Measurements from ENCODE around the gene FAM174C. TPM values are rescaled to one million over a fixed set of nuclear protein-coding genes. Genes with fewer than 3 reads are reported as not detected.

FAM174C gene
- total RNA-seq, 1 donor from 2014 or later, result 115 TPM

DNA sequence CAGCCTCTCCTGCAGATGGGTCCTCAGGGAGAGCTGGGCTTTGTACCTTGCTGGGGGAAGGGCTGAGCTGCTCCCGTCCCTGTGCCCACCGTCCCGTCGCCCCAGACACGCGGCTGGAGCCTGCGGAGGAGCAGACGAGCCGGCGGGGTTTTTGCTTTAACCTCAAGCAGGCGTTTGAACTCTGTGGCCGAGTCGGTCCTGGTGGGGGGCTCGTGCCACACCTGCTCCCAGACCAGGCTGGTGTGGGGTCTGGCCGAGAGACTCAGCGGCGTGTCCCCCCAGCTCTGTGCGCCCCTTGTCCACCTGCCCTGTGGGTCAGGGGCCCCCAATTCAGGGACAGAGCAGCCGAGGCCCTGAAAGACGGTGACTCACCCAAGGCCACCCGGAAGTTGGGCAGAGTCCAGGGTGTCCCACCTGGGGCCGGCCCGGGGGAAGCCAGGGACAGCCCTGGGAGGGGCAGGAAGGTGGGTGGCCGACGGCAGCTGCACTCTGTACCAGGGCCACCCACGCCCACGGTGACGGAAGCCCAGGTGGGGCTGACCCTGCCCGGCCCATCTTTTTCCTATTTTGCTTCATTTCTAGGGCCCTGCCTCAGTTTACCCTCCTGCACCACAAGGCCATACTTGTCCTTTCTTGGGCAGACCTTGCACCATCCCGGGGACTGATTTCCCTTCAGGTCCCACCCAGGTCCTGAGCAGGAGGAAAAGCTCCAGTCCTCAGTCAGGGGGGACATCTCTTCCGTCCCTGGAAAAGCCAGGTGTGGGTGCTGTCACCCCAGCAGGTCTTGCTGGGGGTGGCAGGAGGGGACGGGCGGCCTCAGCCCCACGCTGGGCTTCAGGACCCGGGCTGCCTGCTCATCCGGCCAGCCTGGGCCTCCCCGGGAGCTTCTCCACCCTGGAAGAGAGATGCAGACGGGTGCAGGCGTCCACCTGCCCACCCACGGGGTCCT is 15.6 kb downstream of the FAM174C start:
- no peak for DNase-seq
- Mint-ChIP-seq H3K4me1 (peaks cover 2% of the 10 kb centered on the region), H3K36me3 (ENCODE audit: low read depth) (no peaks in the 10 kb centered on the region), H3K27me3 (peaks cover 17% of the 10 kb centered on the region), H3K9me3 (no peaks in the 10 kb centered on the region), H3K27ac (no peak overlapping the region), H3K4me3 (no peak overlapping the region)
- intact Hi-C loops (cut with micrococcal nuclease), result no loop called here

DNA sequence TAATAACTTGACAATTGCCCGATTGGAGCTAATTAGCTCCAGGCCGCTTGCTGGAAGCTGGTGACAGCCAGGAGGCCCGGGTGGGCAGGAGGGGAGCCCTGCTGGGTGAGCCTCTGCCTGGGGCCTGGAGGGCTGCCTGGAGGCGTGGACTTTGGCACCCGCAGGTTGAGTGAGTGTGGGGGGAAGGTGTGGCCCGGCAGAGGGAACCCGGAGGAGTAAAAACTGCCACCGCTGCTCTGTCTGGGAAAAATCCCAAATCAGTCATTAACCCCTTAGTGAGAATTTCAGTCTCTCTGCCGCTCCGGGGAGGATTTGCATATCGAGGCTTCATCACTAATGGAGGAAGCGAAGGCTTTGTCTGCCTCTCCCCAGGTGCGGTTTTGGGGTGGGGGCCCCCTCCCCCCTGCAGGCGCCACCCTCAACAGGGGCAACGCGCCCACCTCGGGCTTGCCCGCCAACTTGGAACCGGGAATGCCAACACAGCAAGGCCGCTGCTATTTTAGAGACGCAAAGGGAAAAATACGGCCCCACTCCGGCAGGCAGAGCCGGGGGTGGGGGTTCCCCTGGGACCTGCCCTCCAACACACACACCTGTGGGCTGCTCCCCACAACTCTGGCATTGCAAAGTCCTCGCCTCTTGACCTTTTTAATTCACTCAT is 16.6 kb downstream of the FAM174C start:
- H3K27ac Mint-ChIP-seq, result no peak overlapping the region
- H3K36me3 Mint-ChIP-seq (ENCODE audit: low read depth), result no peaks in the 10 kb centered on the region
- intact Hi-C loops (cut with micrococcal nuclease), result no loop called here
- no peaks in the 10 kb centered on the region for H3K9me3 Mint-ChIP-seq
- H3K4me1 Mint-ChIP-seq, result no peaks in the 10 kb centered on the region
- H3K27me3 Mint-ChIP-seq, result peaks cover 13% of the 10 kb centered on the region
- no peak overlapping the region for H3K4me3 Mint-ChIP-seq
- DNase-seq, result no peak

GRCh38 chr19:1292419-1293151 is 17.3 kb downstream of the FAM174C start:
- no peak for DNase-seq
- H3K36me3 Mint-ChIP-seq (ENCODE audit: low read depth), result no peaks in the 10 kb centered on the region
- no peak overlapping the region for H3K4me3 Mint-ChIP-seq
- intact Hi-C loops (cut with micrococcal nuclease), result no loop called here
- no peak overlapping the region for H3K27ac Mint-ChIP-seq
- H3K9me3 Mint-ChIP-seq, result no peaks in the 10 kb centered on the region
- H3K4me1 Mint-ChIP-seq, result no peaks in the 10 kb centered on the region
- peaks cover 13% of the 10 kb centered on the region for H3K27me3 Mint-ChIP-seq

DNA sequence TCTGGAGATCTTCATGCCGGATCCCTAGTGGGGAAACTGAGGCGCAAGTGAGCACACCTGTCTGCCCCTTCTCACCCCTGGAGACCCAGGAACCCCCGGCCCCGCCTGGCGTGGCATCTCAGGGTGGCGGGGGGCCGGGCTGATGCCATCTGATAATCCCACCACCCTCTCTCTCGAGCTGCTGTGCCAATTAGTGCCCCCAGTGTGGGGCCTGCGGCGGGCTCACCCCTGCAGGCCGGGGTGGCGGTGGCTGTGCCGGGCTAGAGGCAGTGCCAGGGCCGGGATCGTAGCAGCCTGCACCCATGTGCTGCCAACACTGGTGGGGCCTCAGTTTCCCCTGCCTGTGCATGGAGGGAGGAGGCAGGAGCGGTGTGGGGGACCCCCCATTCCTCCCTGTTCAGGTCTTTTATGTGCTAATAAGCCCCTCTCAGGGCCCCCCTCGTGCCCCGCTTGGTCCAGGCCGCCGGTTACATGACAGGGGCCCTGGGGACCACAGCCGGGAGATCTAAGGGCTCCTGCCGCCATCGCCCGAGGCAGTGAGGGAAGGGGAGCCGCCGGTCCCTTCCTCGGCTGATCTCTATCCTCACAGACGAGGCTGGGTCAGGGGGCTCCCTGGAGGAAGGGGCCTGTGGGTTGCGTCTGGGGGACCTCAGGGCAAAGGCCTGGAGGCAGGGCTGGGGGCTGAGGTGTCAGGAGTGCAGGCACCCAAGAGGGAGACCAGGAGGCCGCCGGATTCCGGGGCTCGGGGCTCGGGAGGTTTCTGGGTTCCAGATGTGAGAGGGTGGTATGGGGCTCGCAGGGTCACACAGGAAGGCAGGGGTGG is 18.7 kb downstream of the FAM174C start:
- no peak for DNase-seq
- Mint-ChIP-seq H3K27me3 (peaks cover 13% of the 10 kb centered on the region), H3K27ac (no peak overlapping the region), H3K4me1 (no peaks in the 10 kb centered on the region), H3K36me3 (ENCODE audit: low read depth) (no peaks in the 10 kb centered on the region), H3K4me3 (no peak overlapping the region), H3K9me3 (no peaks in the 10 kb centered on the region)
- intact Hi-C loops (cut with micrococcal nuclease), result no loop called here

GRCh38 chr19:1294688-1295087 is 19.4 kb downstream of the FAM174C start:
- peaks cover 13% of the 10 kb centered on the region for H3K27me3 Mint-ChIP-seq
- intact Hi-C loops (cut with micrococcal nuclease), result no loop called here

GRCh38 chr19:1295169-1296012 is 20.1 kb downstream of the FAM174C start:
- intact Hi-C loops (cut with micrococcal nuclease), result no loop called here
- peak; percentile 80 for DNase-seq
- Mint-ChIP-seq H3K4me1 (no peaks in the 10 kb centered on the region), H3K36me3 (ENCODE audit: low read depth) (no peaks in the 10 kb centered on the region), H3K27ac (no peak overlapping the region), H3K27me3 (peaks cover 13% of the 10 kb centered on the region), H3K9me3 (no peaks in the 10 kb centered on the region), H3K4me3 (no peak overlapping the region)

More at GRCh38 chr19:1294688-1295087, 19.4 kb downstream of the FAM174C start:
- no peak for DNase-seq
- Mint-ChIP-seq H3K4me3 (no peak overlapping the region), H3K27ac (no peak overlapping the region), H3K36me3 (ENCODE audit: low read depth) (no peaks in the 10 kb centered on the region), H3K9me3 (no peaks in the 10 kb centered on the region), H3K4me1 (no peaks in the 10 kb centered on the region)

DNA sequence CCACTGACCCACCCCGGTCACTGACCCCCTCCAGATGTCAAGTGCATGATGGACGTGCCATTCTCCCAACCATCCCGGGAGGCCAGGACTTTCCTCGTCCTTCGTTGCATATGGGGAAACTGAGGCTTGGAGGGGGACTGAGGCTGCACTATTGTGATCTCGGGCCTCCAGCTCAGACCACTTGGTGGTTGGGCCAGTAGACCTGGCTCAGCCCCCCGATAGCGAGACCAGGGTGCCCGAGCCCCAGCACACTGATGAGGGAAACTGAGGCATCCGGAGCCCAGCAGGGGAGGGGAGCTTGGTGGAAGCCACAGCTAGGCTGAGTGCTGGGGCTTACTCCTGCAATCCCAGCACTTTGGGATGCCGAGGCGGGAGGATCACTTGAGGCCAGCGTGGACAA is 20.7 kb downstream of the FAM174C start:
- Mint-ChIP-seq H3K36me3 (ENCODE audit: low read depth) (no peaks in the 10 kb centered on the region), H3K9me3 (no peaks in the 10 kb centered on the region), H3K4me1 (no peaks in the 10 kb centered on the region), H3K27ac (no peak overlapping the region), H3K27me3 (peaks cover 13% of the 10 kb centered on the region), H3K4me3 (no peak overlapping the region)
- DNase-seq, result no peak
- intact Hi-C loops (cut with micrococcal nuclease), result no loop called here

- Mint-ChIP-seq H3K9me3 (no peaks in the 10 kb centered on the region), H3K36me3 (ENCODE audit: low read depth) (no peaks in the 10 kb centered on the region), H3K4me3 (no peak overlapping the region), H3K27me3 (peaks cover 13% of the 10 kb centered on the region), H3K4me1 (no peaks in the 10 kb centered on the region), H3K27ac (no peak overlapping the region)
- intact Hi-C loops (cut with micrococcal nuclease), result no loop called here
- DNase-seq, result no peak
Measured at GRCh38 chr19:1296575-1297271, 21.4 kb downstream of the FAM174C start.

DNA sequence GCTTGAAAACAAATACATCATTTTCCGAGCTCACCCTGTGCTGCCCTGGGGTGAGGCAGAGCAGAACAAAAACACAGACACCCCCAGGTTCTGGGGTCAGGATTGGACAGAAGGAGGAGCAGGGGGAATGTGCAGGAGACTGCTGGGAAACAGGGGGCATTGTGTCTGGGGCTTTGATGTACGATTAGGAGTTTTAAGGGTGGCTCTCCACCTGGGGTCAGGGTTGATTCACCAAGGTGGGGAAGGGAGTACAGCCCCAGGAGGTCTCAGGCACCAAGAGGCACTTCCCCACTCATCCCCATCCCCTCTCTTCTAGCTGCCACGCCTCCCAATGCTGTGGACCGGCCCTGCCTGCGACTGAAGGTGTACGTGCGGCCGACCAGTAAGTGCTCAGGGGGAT is 22.9 kb downstream of the FAM174C start:
- Mint-ChIP-seq H3K27me3 (peaks cover 9% of the 10 kb centered on the region), H3K36me3 (ENCODE audit: low read depth) (no peaks in the 10 kb centered on the region), H3K9me3 (no peaks in the 10 kb centered on the region), H3K27ac (no peak overlapping the region), H3K4me1 (no peaks in the 10 kb centered on the region), H3K4me3 (no peak overlapping the region)
- no peak for DNase-seq
- intact Hi-C loops (cut with micrococcal nuclease), result no loop called here

GRCh38 chr19:1299801-1300200 is 24.5 kb downstream of the FAM174C start:
- Mint-ChIP-seq H3K27ac (no peak overlapping the region), H3K27me3 (peaks cover 6% of the 10 kb centered on the region), H3K9me3 (no peaks in the 10 kb centered on the region), H3K36me3 (ENCODE audit: low read depth) (no peaks in the 10 kb centered on the region), H3K4me3 (no peak overlapping the region), H3K4me1 (no peaks in the 10 kb centered on the region)
- intact Hi-C loops (cut with micrococcal nuclease), result no loop called here
- DNase-seq, result no peak

- no peaks in the 10 kb centered on the region for H3K9me3 Mint-ChIP-seq
- no peak overlapping the region for H3K4me3 Mint-ChIP-seq
- H3K36me3 Mint-ChIP-seq (ENCODE audit: low read depth), result no peaks in the 10 kb centered on the region
- intact Hi-C loops (cut with micrococcal nuclease), result no loop called here
- H3K4me1 Mint-ChIP-seq, result no peaks in the 10 kb centered on the region
- H3K27ac Mint-ChIP-seq, result no peak overlapping the region
- peaks cover 2% of the 10 kb centered on the region for H3K27me3 Mint-ChIP-seq
- DNase-seq, result no peak
Measured at GRCh38 chr19:1300744-1301490, 25.6 kb downstream of the FAM174C start.
